Liver (tissue), 9 donors: ENCODE data around the gene ADGRG1. TPM values are rescaled to one million over a fixed set of nuclear protein-coding genes. Genes with fewer than 3 reads are reported as not detected.

Experiments used
- DNase-seq: peaks from one replicate; pipeline ENCODE4 v3.0.0-alpha.2; 2017; ENCODE audit warnings: low spot score
- H3K27ac ChIP-seq, 2 donors: one replicate each; pipeline ENCODE4 v1.7.0; 2013; ENCODE audit warnings: inconsistent platforms in 2 of 2, low read length in 2 of 2, control low read depth in 1 of 2, low read depth in 1 of 2, mild to moderate bottlenecking in 1 of 2
- H3K27me3 ChIP-seq, 4 donors: one replicate each; pipeline versions ENCODE4 v1.6.1 to v1.7.0; 2013; ENCODE audit warnings: low read length in 3 of 4, inconsistent platforms in 1 of 4, mild to moderate bottlenecking in 1 of 4, moderate library complexity in 1 of 4; ENCODE audit not compliant: control insufficient read depth in 4 of 4, insufficient read depth in 4 of 4
- H3K36me3 ChIP-seq, 4 donors: one replicate each; pipeline versions ENCODE4 v1.6.1 to v1.7.0; 2013; ENCODE audit warnings: low read length in 3 of 4, mild to moderate bottlenecking in 3 of 4, low read depth in 1 of 4, moderate library complexity in 1 of 4; ENCODE audit not compliant: control insufficient read depth in 4 of 4, insufficient read depth in 3 of 4
- H3K4me1 ChIP-seq, 4 donors: one replicate each; pipeline versions ENCODE4 v1.6.1 to v1.7.0; 2013; ENCODE audit warnings: low read length in 3 of 4, mild to moderate bottlenecking in 3 of 4, moderate library complexity in 1 of 4; ENCODE audit not compliant: control insufficient read depth in 4 of 4, insufficient read depth in 4 of 4
- H3K4me3 ChIP-seq, 3 donors: one replicate each; pipeline versions ENCODE4 v1.6.1 to v1.7.0; 2013; ENCODE audit warnings: low read length in 3 of 3, control low read depth in 1 of 3, low read depth in 1 of 3, mild to moderate bottlenecking in 1 of 3
- H3K9ac ChIP-seq, 2 donors: one replicate each; pipeline ENCODE4 v1.7.0; 2013; ENCODE audit warnings: low read length in 2 of 2, mild to moderate bottlenecking in 2 of 2, moderate library complexity in 2 of 2, control low read depth in 1 of 2, low read depth in 1 of 2
- H3K9me3 ChIP-seq, 4 donors: one replicate each; pipeline versions ENCODE4 v1.6.1 to v1.7.0; 2013; ENCODE audit warnings: low read length in 3 of 4; ENCODE audit not compliant: control insufficient read depth in 4 of 4
- EGR1 ChIP-seq, 2 donors: IDR thresholded peaks; 2 replicates each; pipeline ENCODE4 v1.6.1; 2016 to 2018; ENCODE audit warnings: antibody characterized with exemption in 2 of 2, low read depth in 2 of 2
- HNF4G ChIP-seq: IDR thresholded peaks from 2 replicates; pipeline ENCODE4 v1.6.1; 2016; ENCODE audit warnings: antibody characterized with exemption
- JUND ChIP-seq, 2 donors: IDR thresholded peaks; 2 replicates each; pipeline ENCODE4 v1.6.1; 2016; ENCODE audit warnings: antibody characterized with exemption in 2 of 2
- NR2F2 ChIP-seq: IDR thresholded peaks from 2 replicates; pipeline ENCODE4 v1.6.1; 2016; ENCODE audit warnings: antibody characterized with exemption
- RAD21 ChIP-seq, 2 donors: IDR thresholded peaks; 2 replicates each; pipeline ENCODE4 v1.6.1; 2016; ENCODE audit warnings: antibody characterized with exemption in 2 of 2, mild to moderate bottlenecking in 2 of 2
- RXRA ChIP-seq, 2 donors: IDR thresholded peaks; 2 replicates each; pipeline ENCODE4 v1.6.1; 2017 to 2018; ENCODE audit warnings: antibody characterized with exemption in 2 of 2, mild to moderate bottlenecking in 1 of 2
- SP1 ChIP-seq: IDR thresholded peaks from 2 replicates; pipeline ENCODE4 v1.6.1; 2018; ENCODE audit warnings: antibody characterized with exemption, mild to moderate bottlenecking
- TAF1 ChIP-seq: conservative IDR thresholded peaks from 2 replicates; pipeline ENCODE4 v1.6.1; 2016; ENCODE audit warnings: antibody characterized with exemption, mild to moderate bottlenecking
- YY1 ChIP-seq: IDR thresholded peaks from 2 replicates; pipeline ENCODE4 v1.6.1; 2016; ENCODE audit warnings: antibody characterized with exemption, mild to moderate bottlenecking
- WGBS: extraction: QIAGEN DNeasy Blood & Tissue Kit; methylation state at CpG from one replicate; pipeline ENCODE4 v1.1.7; 2013; 5-methylcytosine and 5-hydroxymethylcytosine counted together
- polyA plus RNA-seq, 2 donors: library from polyadenylated mRNA; stranded (reverse) in 1 of 2; unstranded in 1 of 2; fragments of 200-250 nt in 1 of 2; fragments of >200 nt in 1 of 2; fragmentation: Nextera tagmentation in 1 of 2; extraction: Ambion mirVana in 1 of 2; gene quantifications; one replicate each; pipeline versions ENCODE4 v1.2.1 to v1.2.3, GENCODE V29; 2013 to 2015
- total RNA-seq, 2 donors: library from RNA; depleted of rRNA; stranded (reverse); fragments of >200 nt; gene quantifications; one replicate each; pipeline ENCODE4 v1.2.3, GENCODE V29; 2014
- TF ChIP-seq, protein P1 (sequence below): IDR thresholded peaks from 2 replicates; pipeline ENCODE4 v1.6.1; 2016; ENCODE audit warnings: antibody characterized with exemption
- TF ChIP-seq, protein P2 (sequence below): IDR thresholded peaks from 2 replicates; pipeline ENCODE4 v1.6.1; 2016; ENCODE audit warnings: antibody characterized with exemption
- TF ChIP-seq, protein P3 (sequence below): fragments of 150-350 bp; IDR thresholded peaks from 2 replicates; pipeline ENCODE4 v1.5.1; 2017; ENCODE audit warnings: improper control_type of control experiment, low read depth, low read length; ENCODE audit not compliant: missing input control
- TF ChIP-seq, protein P4 (sequence below): IDR thresholded peaks from 2 replicates; pipeline ENCODE4 v1.6.1; 2016; ENCODE audit warnings: antibody characterized with exemption, mild to moderate bottlenecking
- donor health status: healthy.
- donor health status: healthy.
- donor health status: healthy.
- donor health status: healthy.
- donor health status: healthy.

ADGRG1 gene
- total and polyA plus RNA-seq, 4 donors: 1.7 to 3.3 (median 2.0) TPM

DNA sequence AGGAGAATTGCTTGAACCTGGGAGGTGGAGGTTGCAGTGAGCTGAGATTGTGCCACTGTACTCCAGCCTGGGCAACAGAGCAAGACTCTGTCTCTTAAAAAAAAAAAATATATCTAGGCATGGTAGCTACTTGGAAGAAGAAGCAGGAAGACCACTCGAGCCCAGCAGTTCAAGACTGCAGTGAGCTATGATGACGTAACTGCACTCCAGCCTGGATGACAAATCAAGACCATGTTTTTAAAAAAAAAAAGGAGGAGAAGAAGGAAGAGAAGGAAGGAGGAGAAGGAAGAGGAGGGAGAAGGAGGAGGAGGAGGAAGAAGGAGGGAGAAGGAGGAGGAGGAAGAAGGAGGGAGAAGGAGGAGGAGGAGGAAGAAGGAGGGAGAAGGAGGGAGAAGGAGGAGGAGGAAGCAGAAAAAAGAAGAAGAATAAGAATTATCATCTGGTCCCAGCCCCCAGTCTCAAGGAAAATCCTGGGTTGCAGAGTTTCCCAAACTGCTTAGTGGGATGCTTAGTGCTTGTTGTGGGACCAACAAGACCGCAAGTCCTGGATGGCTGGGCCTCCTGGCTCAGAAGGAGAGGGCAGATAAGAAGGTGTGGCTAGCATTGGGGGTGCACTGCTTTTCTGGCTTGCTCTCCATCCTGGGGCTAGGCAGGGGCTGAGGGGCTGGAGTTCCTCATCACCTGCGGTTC lies 62.5 kb downstream of the ADGRG1 start (continued):
- TF ChIP-seq RAD21 (IDR thresholded peaks at IDR 0.05): no peak
- no peak for TF ChIP-seq JUND (IDR thresholded peaks at IDR 0.05)

DNA sequence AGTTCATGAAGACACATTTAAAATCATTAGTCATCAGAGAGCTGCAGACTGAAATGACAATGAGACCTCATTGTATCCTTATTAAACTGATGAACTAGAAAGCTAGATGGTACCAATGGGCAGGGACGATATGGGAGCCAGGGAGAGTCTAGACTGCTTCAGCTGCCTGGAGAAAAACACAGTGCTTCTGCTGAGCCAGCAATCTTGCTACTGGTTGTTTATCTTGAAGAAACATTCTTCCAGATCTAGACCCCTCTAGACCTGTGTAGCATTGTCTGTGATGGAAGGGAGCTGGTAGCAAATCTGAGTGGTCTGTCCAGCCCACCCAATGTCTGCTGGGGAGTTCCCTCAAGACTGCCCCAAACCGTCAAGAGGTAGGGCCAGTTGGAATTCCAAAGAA lies 64.2 kb downstream of the ADGRG1 start:
- Histone ChIP-seq H3K9me3 (no peaks in the 10 kb centered on the region), H3K36me3 (no peaks in the 10 kb centered on the region), H3K4me3 (no peak overlapping the region), H3K9ac (no peak overlapping the region), H3K27ac (no peak overlapping the region), H3K4me1 (peaks cover 2 to 41% (median 23%) of the 10 kb centered on the region in 4 donors), H3K27me3 (no peaks in the 10 kb centered on the region)
- DNase-seq: no peak
- 88% methylated on average over 2 of the region's 2 CpGs for WGBS
- TF ChIP-seq SP1 (no peak), TAF1 (no peak), RXRA (IDR thresholded peaks at IDR 0.05) (no peak), NR2F2 (no peak), EGR1 (IDR thresholded peaks at IDR 0.05; ENCODE audit: low read depth in 2 of 2) (no peak), YY1 (no peak)
- TF ChIP-seq, protein P1, sequence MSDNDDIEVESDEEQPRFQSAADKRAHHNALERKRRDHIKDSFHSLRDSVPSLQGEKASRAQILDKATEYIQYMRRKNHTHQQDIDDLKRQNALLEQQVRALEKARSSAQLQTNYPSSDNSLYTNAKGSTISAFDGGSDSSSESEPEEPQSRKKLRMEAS: no peak
- TF ChIP-seq, protein P2, sequence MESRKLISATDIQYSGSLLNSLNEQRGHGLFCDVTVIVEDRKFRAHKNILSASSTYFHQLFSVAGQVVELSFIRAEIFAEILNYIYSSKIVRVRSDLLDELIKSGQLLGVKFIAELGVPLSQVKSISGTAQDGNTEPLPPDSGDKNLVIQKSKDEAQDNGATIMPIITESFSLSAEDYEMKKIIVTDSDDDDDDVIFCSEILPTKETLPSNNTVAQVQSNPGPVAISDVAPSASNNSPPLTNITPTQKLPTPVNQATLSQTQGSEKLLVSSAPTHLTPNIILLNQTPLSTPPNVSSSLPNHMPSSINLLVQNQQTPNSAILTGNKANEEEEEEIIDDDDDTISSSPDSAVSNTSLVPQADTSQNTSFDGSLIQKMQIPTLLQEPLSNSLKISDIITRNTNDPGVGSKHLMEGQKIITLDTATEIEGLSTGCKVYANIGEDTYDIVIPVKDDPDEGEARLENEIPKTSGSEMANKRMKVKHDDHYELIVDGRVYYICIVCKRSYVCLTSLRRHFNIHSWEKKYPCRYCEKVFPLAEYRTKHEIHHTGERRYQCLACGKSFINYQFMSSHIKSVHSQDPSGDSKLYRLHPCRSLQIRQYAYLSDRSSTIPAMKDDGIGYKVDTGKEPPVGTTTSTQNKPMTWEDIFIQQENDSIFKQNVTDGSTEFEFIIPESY: no peak
- TF ChIP-seq, protein P3, sequence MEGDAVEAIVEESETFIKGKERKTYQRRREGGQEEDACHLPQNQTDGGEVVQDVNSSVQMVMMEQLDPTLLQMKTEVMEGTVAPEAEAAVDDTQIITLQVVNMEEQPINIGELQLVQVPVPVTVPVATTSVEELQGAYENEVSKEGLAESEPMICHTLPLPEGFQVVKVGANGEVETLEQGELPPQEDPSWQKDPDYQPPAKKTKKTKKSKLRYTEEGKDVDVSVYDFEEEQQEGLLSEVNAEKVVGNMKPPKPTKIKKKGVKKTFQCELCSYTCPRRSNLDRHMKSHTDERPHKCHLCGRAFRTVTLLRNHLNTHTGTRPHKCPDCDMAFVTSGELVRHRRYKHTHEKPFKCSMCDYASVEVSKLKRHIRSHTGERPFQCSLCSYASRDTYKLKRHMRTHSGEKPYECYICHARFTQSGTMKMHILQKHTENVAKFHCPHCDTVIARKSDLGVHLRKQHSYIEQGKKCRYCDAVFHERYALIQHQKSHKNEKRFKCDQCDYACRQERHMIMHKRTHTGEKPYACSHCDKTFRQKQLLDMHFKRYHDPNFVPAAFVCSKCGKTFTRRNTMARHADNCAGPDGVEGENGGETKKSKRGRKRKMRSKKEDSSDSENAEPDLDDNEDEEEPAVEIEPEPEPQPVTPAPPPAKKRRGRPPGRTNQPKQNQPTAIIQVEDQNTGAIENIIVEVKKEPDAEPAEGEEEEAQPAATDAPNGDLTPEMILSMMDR: no peak

DNA sequence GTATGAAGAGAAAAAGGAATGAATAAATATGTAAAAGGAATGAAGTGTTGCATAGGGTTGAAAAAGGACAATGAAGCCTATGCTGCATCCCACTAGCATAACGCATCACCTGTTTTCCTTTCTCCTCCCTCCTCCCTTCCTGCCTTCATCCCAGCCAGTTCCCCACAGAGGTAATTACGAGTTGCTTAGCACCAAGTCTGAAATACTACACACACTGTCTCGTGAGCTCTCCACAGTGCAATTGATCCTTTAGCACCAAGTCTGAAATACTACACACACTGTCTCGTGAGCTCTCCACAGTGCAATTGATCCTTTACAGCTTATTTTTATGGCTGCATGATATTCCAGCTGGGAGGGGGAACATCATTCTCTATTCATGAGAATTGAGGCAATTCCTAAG lies 65.1 kb downstream of the ADGRG1 start:
- WGBS: 73% methylated on average over 4 of the region's 4 CpGs
- Histone ChIP-seq H3K4me1 (peaks cover 2 to 39% (median 23%) of the 10 kb centered on the region in 4 donors), H3K9ac (no peak overlapping the region), H3K36me3 (no peaks in the 10 kb centered on the region), H3K27ac (no peak overlapping the region), H3K27me3 (no peaks in the 10 kb centered on the region), H3K4me3 (no peak overlapping the region), H3K9me3 (no peaks in the 10 kb centered on the region)
- DNase-seq: no peak
- no peak for TF ChIP-seq HNF4G
- TF ChIP-seq, protein P4, sequence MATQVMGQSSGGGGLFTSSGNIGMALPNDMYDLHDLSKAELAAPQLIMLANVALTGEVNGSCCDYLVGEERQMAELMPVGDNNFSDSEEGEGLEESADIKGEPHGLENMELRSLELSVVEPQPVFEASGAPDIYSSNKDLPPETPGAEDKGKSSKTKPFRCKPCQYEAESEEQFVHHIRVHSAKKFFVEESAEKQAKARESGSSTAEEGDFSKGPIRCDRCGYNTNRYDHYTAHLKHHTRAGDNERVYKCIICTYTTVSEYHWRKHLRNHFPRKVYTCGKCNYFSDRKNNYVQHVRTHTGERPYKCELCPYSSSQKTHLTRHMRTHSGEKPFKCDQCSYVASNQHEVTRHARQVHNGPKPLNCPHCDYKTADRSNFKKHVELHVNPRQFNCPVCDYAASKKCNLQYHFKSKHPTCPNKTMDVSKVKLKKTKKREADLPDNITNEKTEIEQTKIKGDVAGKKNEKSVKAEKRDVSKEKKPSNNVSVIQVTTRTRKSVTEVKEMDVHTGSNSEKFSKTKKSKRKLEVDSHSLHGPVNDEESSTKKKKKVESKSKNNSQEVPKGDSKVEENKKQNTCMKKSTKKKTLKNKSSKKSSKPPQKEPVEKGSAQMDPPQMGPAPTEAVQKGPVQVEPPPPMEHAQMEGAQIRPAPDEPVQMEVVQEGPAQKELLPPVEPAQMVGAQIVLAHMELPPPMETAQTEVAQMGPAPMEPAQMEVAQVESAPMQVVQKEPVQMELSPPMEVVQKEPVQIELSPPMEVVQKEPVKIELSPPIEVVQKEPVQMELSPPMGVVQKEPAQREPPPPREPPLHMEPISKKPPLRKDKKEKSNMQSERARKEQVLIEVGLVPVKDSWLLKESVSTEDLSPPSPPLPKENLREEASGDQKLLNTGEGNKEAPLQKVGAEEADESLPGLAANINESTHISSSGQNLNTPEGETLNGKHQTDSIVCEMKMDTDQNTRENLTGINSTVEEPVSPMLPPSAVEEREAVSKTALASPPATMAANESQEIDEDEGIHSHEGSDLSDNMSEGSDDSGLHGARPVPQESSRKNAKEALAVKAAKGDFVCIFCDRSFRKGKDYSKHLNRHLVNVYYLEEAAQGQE: no peak
